Gastroesophageal sphincter (tissue), 4 donors: ENCODE measurements around the gene ARID3B. TPM values are rescaled to one million over a fixed set of nuclear protein-coding genes. Genes with fewer than 3 reads are reported as not detected.

Experiments used
- ATAC-seq: fragments of 150-250 bp; one replicate; pipeline ENCODE4 v1.9.1; 2016; ENCODE audit warnings: mild to moderate bottlenecking, moderate library complexity
- H3K27ac ChIP-seq, 4 donors: fragments of 200-600 bp; sonication (generic) in 3 of 4; 1 replicate in 3 of 4; 2 replicates in 1 of 4; pipeline ENCODE4 v1.5.1; 2016 to 2019
- H3K27me3 ChIP-seq: fragments of 200-600 bp; sonication (generic); one replicate; pipeline ENCODE4 v1.5.1; 2019
- H3K36me3 ChIP-seq, 2 donors: fragments of 200-600 bp; sonication (generic); one replicate each; pipeline ENCODE4 v1.5.1; 2019; ENCODE audit warnings: control low read depth in 1 of 2
- H3K4me1 ChIP-seq, 3 donors: fragments of 200-600 bp; sonication (generic); 1 replicate in 2 of 3; 2 replicates in 1 of 3; pipeline ENCODE4 v1.5.1; 2016 to 2019; ENCODE audit warnings: control low read depth in 2 of 3
- H3K4me3 ChIP-seq, 2 donors: fragments of 200-600 bp; sonication (generic); one replicate each; pipeline ENCODE4 v1.5.1; 2019; ENCODE audit warnings: mild to moderate bottlenecking in 1 of 2, moderate library complexity in 1 of 2
- H3K9me3 ChIP-seq, 3 donors: fragments of 200-600 bp; sonication (generic); one replicate each; pipeline ENCODE4 v1.5.1; 2017 to 2019; ENCODE audit warnings: control low read depth in 2 of 3
- CTCF ChIP-seq, 4 experiments: fragments of 200-600 bp in 2 of 4; fragments of 450-650 bp in 2 of 4; sonication (generic) in 1 of 4; IDR thresholded peaks; one replicate each; pipeline ENCODE4 v1.5.1; 2017 to 2019; ENCODE audit warnings: antibody characterized with exemption in 4 of 4, mild to moderate bottlenecking in 2 of 4, moderate library complexity in 2 of 4
- EP300 ChIP-seq: sonication (generic); formaldehyde crosslinking; IDR thresholded peaks from one replicate; pipeline ENCODE4 v1.6.1; 2017; ENCODE audit warnings: antibody characterized with exemption, mild to moderate bottlenecking
- POLR2A ChIP-seq, 2 donors: fragments of 450-650 bp; IDR thresholded peaks; one replicate each; pipeline ENCODE4 v1.6.1; 2017; ENCODE audit warnings: antibody characterized with exemption in 2 of 2, mild to moderate bottlenecking in 2 of 2, moderate library complexity in 1 of 2
- POLR2AphosphoS5 ChIP-seq: sonication (generic); formaldehyde crosslinking; IDR thresholded peaks from one replicate; pipeline ENCODE4 v1.6.1; 2017; ENCODE audit warnings: antibody characterized with exemption
- WGBS, 2 donors: methylation state at CpG; one replicate each; pipeline ENCODE4 v1.1.5; 2018; ENCODE audit warnings: low coverage in 1 of 2; 5-methylcytosine and 5-hydroxymethylcytosine counted together
- total RNA-seq, 4 donors: library from RNA; depleted of rRNA; stranded (reverse); fragments of >200 nt; gene quantifications; one replicate each; pipeline ENCODE4 v1.1.0, GENCODE V29; 2016

ARID3B gene
- total RNA-seq, 4 donors from 2014 or later, result 2.9 to 8.4 (median 6.9) TPM

- no peak overlapping the region for H3K4me3 ChIP-seq
- no peaks in the 10 kb centered on the region for H3K9me3 ChIP-seq
- peaks cover 0 to 100% of the 10 kb centered on the region in 2 donors for H3K36me3 ChIP-seq
- H3K27ac ChIP-seq, result no peak overlapping the region
- ATAC-seq, result no peak
- no peaks in the 10 kb centered on the region for H3K4me1 ChIP-seq
- TF ChIP-seq EP300 (no peak), POLR2AphosphoS5 (no peak), CTCF (IDR thresholded peaks at IDR 0.05) (no peak), POLR2A (IDR thresholded peaks at IDR 0.05) (no peak)
- 100% methylated on average over 1 of the region's 6 CpGs; no CpG with 5 or more reads in 1 of the 2 donors for WGBS, 2 donors
- H3K27me3 ChIP-seq, result no peaks in the 10 kb centered on the region
These were observed 89.5 kb downstream of the ARID3B start for GRCh38 chr15:74630284-74631086.

- no peak overlapping the region for H3K4me3 ChIP-seq
- WGBS, 2 donors, result 67% methylated on average over 1 of the region's 3 CpGs; no CpG with 5 or more reads in 1 of the 2 donors
- H3K9me3 ChIP-seq, result no peaks in the 10 kb centered on the region
- H3K27me3 ChIP-seq, result no peaks in the 10 kb centered on the region
- ATAC-seq, result no peak
- H3K27ac ChIP-seq, result no peak overlapping the region
- no peak for TF ChIP-seq EP300
- peaks cover 0 to 100% of the 10 kb centered on the region in 2 donors for H3K36me3 ChIP-seq
- H3K4me1 ChIP-seq, result no peaks in the 10 kb centered on the region
These were observed 90.0 kb downstream of the ARID3B start for GRCh38 chr15:74631087-74631385.

GRCh38 chr15:74631408-74631807, 90.4 kb downstream of the ARID3B start:
- 33 to 48% methylated on average over 1 to 3 of the region's 3 CpGs for WGBS, 2 donors
- TF ChIP-seq EP300 (no peak), CTCF (IDR thresholded peaks at IDR 0.05) (no peak), POLR2AphosphoS5 (no peak), POLR2A (IDR thresholded peaks at IDR 0.05) (no peak)
- Histone ChIP-seq H3K27me3 (no peaks in the 10 kb centered on the region), H3K4me3 (no peak overlapping the region), H3K9me3 (no peaks in the 10 kb centered on the region), H3K4me1 (no peaks in the 10 kb centered on the region), H3K27ac (no peak overlapping the region), H3K36me3 (peaks cover 0 to 100% of the 10 kb centered on the region in 2 donors)
- no peak for ATAC-seq

- H3K9me3 ChIP-seq, result no peaks in the 10 kb centered on the region
- no peaks in the 10 kb centered on the region for H3K4me1 ChIP-seq
- H3K36me3 ChIP-seq, result peaks cover 0 to 100% of the 10 kb centered on the region in 2 donors
- H3K27ac ChIP-seq, result no peak overlapping the region
- H3K27me3 ChIP-seq, result no peaks in the 10 kb centered on the region
- H3K4me3 ChIP-seq, result no peak overlapping the region
- WGBS, 2 donors, result 56 to 67% methylated on average over 6 to 7 of the region's 8 CpGs
- ATAC-seq, result peak; percentile 59
- TF ChIP-seq EP300 (no peak), CTCF (IDR thresholded peaks at IDR 0.05) (peak in 3 of 4 experiments; percentile 67 to 83 (median 68)), POLR2AphosphoS5 (no peak), POLR2A (IDR thresholded peaks at IDR 0.05) (no peak)
These were observed 91.0 kb downstream of the ARID3B start for GRCh38 chr15:74631935-74632560.

GRCh38 chr15:74632601-74633000, 91.6 kb downstream of the ARID3B start:
- Histone ChIP-seq H3K4me1 (no peaks in the 10 kb centered on the region), H3K27ac (no peak overlapping the region), H3K4me3 (no peak overlapping the region), H3K27me3 (no peaks in the 10 kb centered on the region), H3K9me3 (no peaks in the 10 kb centered on the region), H3K36me3 (peaks cover 0 to 100% of the 10 kb centered on the region in 2 donors)
- ATAC-seq, result no peak
- no peak for TF ChIP-seq POLR2A (IDR thresholded peaks at IDR 0.05)
- TF ChIP-seq POLR2AphosphoS5, result no peak
- TF ChIP-seq CTCF (IDR thresholded peaks at IDR 0.05), result no peak
- no peak for TF ChIP-seq EP300
- 93 to 100% methylated on average over 1 to 3 of the region's 9 CpGs for WGBS, 2 donors
